CD14-positive monocyte (primary cell): ENCODE measurements around the gene GRK4. TPM values are rescaled to one million over a fixed set of nuclear protein-coding genes. Genes with fewer than 3 reads are reported as not detected.

ENCODE experiments used
- DNase-seq, 3 donors: peaks; one replicate each; pipeline ENCODE4 v3.0.0-alpha.2; 2011 to 2022
- H2AFZ ChIP-seq: 2 replicates; pipeline ENCODE4 v1.6.0; 2012; ENCODE audit warnings: mild to moderate bottlenecking, low read depth, low read length, inconsistent platforms; ENCODE audit not compliant: insufficient read depth, poor library complexity, severe bottlenecking
- H3K27ac ChIP-seq, 2 donors: 1 replicate in 1 of 2; 2 replicates in 1 of 2; pipeline ENCODE4 v1.5.1; 2012 to 2013; ENCODE audit warnings: low read length in 2 of 2, control low read depth in 1 of 2, inconsistent platforms in 1 of 2, low read depth in 1 of 2, mild to moderate bottlenecking in 1 of 2
- H3K27me3 ChIP-seq, 2 donors: one replicate each; pipeline versions ENCODE4 v1.6.0 to v1.6.1; 2011 to 2013; ENCODE audit warnings: low read length in 2 of 2; ENCODE audit not compliant: control insufficient read depth in 2 of 2, insufficient read depth in 2 of 2
- H3K36me3 ChIP-seq, 2 donors: replicated peaks in 1 of 2; 1 replicate in 1 of 2; 2 replicates in 1 of 2; pipeline versions ENCODE4 v1.5.1 to v1.6.1; 2012 to 2013; ENCODE audit warnings: low read length in 2 of 2, control low read depth in 1 of 2, inconsistent platforms in 1 of 2, mild to moderate bottlenecking in 1 of 2; ENCODE audit not compliant: insufficient read depth in 2 of 2, control insufficient read depth in 1 of 2
- H3K4me1 ChIP-seq, 2 donors: 1 replicate in 1 of 2; 2 replicates in 1 of 2; pipeline versions ENCODE4 v1.5.1 to v1.6.1; 2012 to 2013; ENCODE audit warnings: low read length in 2 of 2, control low read depth in 1 of 2, inconsistent platforms in 1 of 2, mild to moderate bottlenecking in 1 of 2, moderate library complexity in 1 of 2; ENCODE audit not compliant: insufficient read depth in 2 of 2, control insufficient read depth in 1 of 2
- H3K4me2 ChIP-seq: replicated peaks from 2 replicates; pipeline ENCODE3; 2012; ENCODE audit warnings: low read length, moderate library complexity, mild to moderate bottlenecking; ENCODE audit not compliant: poor library complexity, severe bottlenecking; ENCODE audit errors: extremely low read depth
- H3K4me3 ChIP-seq, 3 experiments: fragments of 200-600 bp in 1 of 3; sonication (generic) in 1 of 3; replicated peaks in 1 of 3; 1 replicate in 2 of 3; 2 replicates in 1 of 3; pipeline ENCODE4 v1.5.1; 2011 to 2013; ENCODE audit warnings: low read length in 3 of 3, mild to moderate bottlenecking in 3 of 3, control low read depth in 2 of 3, low read depth in 2 of 3, inconsistent platforms in 1 of 3, moderate library complexity in 1 of 3
- H3K79me2 ChIP-seq: 2 replicates; pipeline ENCODE4 v1.6.0; 2012; ENCODE audit warnings: mild to moderate bottlenecking, control low read depth, inconsistent platforms, low read length, moderate library complexity; ENCODE audit not compliant: insufficient read depth
- H3K9ac ChIP-seq: 2 replicates; pipeline ENCODE4 v1.6.0; 2017; ENCODE audit warnings: low read length, mild to moderate bottlenecking; ENCODE audit not compliant: insufficient read depth, poor library complexity, severe bottlenecking
- H3K9me3 ChIP-seq, 2 donors: replicated peaks in 1 of 2; 1 replicate in 1 of 2; 2 replicates in 1 of 2; pipeline versions ENCODE4 v1.5.1 to v1.6.1; 2012 to 2013; ENCODE audit warnings: low read length in 2 of 2, control low read depth in 1 of 2; ENCODE audit not compliant: control insufficient read depth in 1 of 2, insufficient read depth in 1 of 2
- H4K20me1 ChIP-seq: 2 replicates; pipeline ENCODE4 v1.6.0; 2012; ENCODE audit warnings: mild to moderate bottlenecking, low read length, control low read depth, moderate library complexity; ENCODE audit not compliant: insufficient read depth
- H3K27ac Mint-ChIP-seq, 7 donors: one replicate each; pipeline ENCODE4 v1.8.0; 2020; ENCODE audit warnings: mild to moderate bottlenecking in 7 of 7, mixed read lengths in 7 of 7, moderate library complexity in 6 of 7, inconsistent platforms in 2 of 7
- H3K27me3 Mint-ChIP-seq, 3 donors: one replicate each; pipeline ENCODE4 v1.8.0; 2021 to 2022; ENCODE audit warnings: low read depth in 3 of 3, mild to moderate bottlenecking in 3 of 3, mixed read lengths in 3 of 3, moderate library complexity in 3 of 3, inconsistent platforms in 1 of 3
- H3K36me3 Mint-ChIP-seq, 2 donors: one replicate each; pipeline ENCODE4 v1.8.0; 2020; ENCODE audit warnings: mixed read lengths in 2 of 2, inconsistent platforms in 1 of 2, mild to moderate bottlenecking in 1 of 2
- H3K4me1 Mint-ChIP-seq: one replicate; pipeline ENCODE4 v1.8.0; 2020; ENCODE audit warnings: mild to moderate bottlenecking, mixed read lengths
- H3K4me3 Mint-ChIP-seq, 2 donors: one replicate each; pipeline ENCODE4 v1.8.0; 2020; ENCODE audit warnings: mild to moderate bottlenecking in 2 of 2, mixed read lengths in 2 of 2, moderate library complexity in 1 of 2
- H3K9me3 Mint-ChIP-seq, 7 donors: one replicate each; pipeline ENCODE4 v1.8.0; 2020 to 2022; ENCODE audit warnings: mixed read lengths in 7 of 7, mild to moderate bottlenecking in 6 of 7, moderate library complexity in 6 of 7, inconsistent platforms in 2 of 7
- CTCF ChIP-seq: fragments of 200-600 bp; IDR thresholded peaks from one replicate; pipeline ENCODE4 v1.8.0; 2022; ENCODE audit warnings: antibody characterized with exemption, mild to moderate bottlenecking
- WGBS: methylation state at CpG from one replicate; pipeline ENCODE4 v1.1.5; 2013; ENCODE audit warnings: missing lambda C conversion rate; ENCODE audit not compliant: insufficient coverage; 5-methylcytosine and 5-hydroxymethylcytosine counted together
- intact Hi-C, 2 donors: fragments of 100-400 bp; cut with micrococcal nuclease; formaldehyde crosslinking; loops; one replicate each; pipeline versions ENCODE4 v1.15.0 to v1.15.1; 2023
- polyA plus RNA-seq, 3 donors: library from polyadenylated mRNA; depleted of rRNA in 1 of 3; unstranded in 2 of 3; stranded (reverse) in 1 of 3; fragments of 300-500 nt in 2 of 3; fragments of >200 nt in 1 of 3; fragmentation: Illumina TruSeq in 2 of 3; gene quantifications; 1 replicate in 2 of 3; 2 replicates in 1 of 3; pipeline ENCODE4 v1.2.3, GENCODE V29; 2012 to 2021

GRK4 gene
- polyA plus RNA-seq, 3 donors = 1.1 to 1.2 (median 1.2) TPM

GRCh38 chr4:2965262-2965661, 1.9 kb downstream of the GRK4 start:
- DNase-seq = no peak
- no peak overlapping the region for H3K9ac ChIP-seq
- Mint-ChIP-seq H3K27ac (no peak overlapping the region), H3K36me3 (peaks cover 0 to 4% of the 10 kb centered on the region in 2 donors), H3K9me3 (peaks cover 0 to 2% (median 0%) of the 10 kb centered on the region in 7 donors), H3K4me3 (no peak overlapping the region), H3K27me3 (peaks cover 5 to 7% (median 5%) of the 10 kb centered on the region in 3 donors), H3K4me1 (peaks cover 27% of the 10 kb centered on the region)
- no peaks in the 10 kb centered on the region for H3K9me3 ChIP-seq
- no peak overlapping the region for H3K4me3 ChIP-seq
- H2AFZ ChIP-seq = no peak overlapping the region
- intact Hi-C loops = loop anchor here (10.0 kb wide), 1 partner anchor 1110 kb away; the partner anchor contains the start of gene LETM1 (in 2 of the 2)
- no peak overlapping the region for H3K4me2 ChIP-seq
- 92% methylated on average over 16 of the region's 16 CpGs for WGBS
- H3K36me3 ChIP-seq = no peaks in the 10 kb centered on the region
- no peak for TF ChIP-seq CTCF
- H3K79me2 ChIP-seq = peaks cover 22% of the 10 kb centered on the region
- H4K20me1 ChIP-seq = peaks cover 20% of the 10 kb centered on the region
- H3K4me1 ChIP-seq = peaks cover 26 to 34% of the 10 kb centered on the region in 2 donors
- H3K27me3 ChIP-seq = no peaks in the 10 kb centered on the region
- H3K27ac ChIP-seq = no peak overlapping the region

GRCh38 chr4:2968381-2968780, 5.0 kb downstream of the GRK4 start:
- H3K4me3 Mint-ChIP-seq = no peak overlapping the region
- Histone ChIP-seq H3K4me2 (no peak overlapping the region), H4K20me1 (no peaks in the 10 kb centered on the region), H3K36me3 (no peaks in the 10 kb centered on the region), H3K9ac (no peak overlapping the region), H3K9me3 (no peaks in the 10 kb centered on the region), H2AFZ (no peak overlapping the region), H3K27me3 (no peaks in the 10 kb centered on the region), H3K79me2 (no peaks in the 10 kb centered on the region), H3K4me1 (peaks cover 10 to 13% of the 10 kb centered on the region in 2 donors), H3K27ac (no peak overlapping the region), H3K4me3 (no peak overlapping the region)
- intact Hi-C loops = loop anchor here (10.0 kb wide), 1 partner anchor 1114 kb away; the partner anchor contains the start of gene LETM1 (in 2 of the 2)
- TF ChIP-seq CTCF = no peak
- H3K9me3 Mint-ChIP-seq = peaks cover 0 to 3% (median 0%) of the 10 kb centered on the region in 7 donors
- peaks cover 0 to 4% of the 10 kb centered on the region in 2 donors for H3K36me3 Mint-ChIP-seq
- H3K27ac Mint-ChIP-seq = no peak overlapping the region
- peaks cover 10% of the 10 kb centered on the region for H3K4me1 Mint-ChIP-seq
- 80% methylated on average over 2 of the region's 3 CpGs for whole genome bisulfite sequencing
- peaks cover 5 to 7% (median 7%) of the 10 kb centered on the region in 3 donors for H3K27me3 Mint-ChIP-seq
- DNase-seq = no peak
